Measurements from ENCODE around the gene GLOD4.

DNA sequence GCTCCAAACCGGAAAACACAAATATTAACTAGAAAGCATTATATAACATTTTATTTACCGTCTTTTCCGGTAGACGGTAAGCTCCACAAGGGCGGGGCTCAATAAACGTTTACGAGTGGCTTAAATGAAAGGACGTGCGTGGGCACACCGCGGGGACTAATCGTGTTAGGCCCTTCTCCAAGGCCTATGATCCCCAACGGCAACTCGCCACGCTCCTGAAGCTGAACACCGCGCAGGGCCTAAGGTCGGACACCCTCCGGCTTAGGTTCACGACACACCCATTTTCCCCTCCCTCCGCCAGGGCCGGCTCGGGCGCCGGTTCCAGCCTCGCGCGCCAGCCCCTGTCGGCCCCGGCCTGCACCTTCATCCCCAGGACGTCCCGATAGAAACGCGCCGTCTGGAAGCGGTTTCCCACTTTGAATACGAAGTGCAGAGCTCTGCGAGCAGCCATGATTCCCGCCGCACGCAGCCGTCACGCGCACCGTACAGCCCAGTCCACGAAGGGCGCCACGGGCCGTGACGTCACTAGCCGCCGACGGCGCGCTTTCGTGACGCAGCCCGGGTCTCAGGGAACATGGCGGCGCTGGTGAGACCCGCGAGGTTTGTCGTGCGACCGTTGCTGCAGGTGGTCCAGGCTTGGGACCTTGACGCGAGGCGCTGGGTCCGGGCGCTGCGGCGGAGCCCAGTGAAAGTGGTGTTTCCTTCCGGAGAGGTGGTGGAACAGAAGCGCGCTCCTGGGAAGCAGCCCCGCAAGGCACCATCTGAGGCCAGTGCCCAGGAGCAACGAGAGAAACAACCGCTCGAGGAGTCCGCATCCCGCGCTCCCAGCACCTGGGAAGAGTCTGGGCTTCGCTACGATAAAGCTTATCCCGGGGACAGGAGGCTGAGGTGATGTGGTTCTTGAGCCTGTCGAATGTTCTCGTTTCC, at the start of gene GLOD4, which contains the start of gene MRM3:
- TF ChIP-seq, protein P1, sequence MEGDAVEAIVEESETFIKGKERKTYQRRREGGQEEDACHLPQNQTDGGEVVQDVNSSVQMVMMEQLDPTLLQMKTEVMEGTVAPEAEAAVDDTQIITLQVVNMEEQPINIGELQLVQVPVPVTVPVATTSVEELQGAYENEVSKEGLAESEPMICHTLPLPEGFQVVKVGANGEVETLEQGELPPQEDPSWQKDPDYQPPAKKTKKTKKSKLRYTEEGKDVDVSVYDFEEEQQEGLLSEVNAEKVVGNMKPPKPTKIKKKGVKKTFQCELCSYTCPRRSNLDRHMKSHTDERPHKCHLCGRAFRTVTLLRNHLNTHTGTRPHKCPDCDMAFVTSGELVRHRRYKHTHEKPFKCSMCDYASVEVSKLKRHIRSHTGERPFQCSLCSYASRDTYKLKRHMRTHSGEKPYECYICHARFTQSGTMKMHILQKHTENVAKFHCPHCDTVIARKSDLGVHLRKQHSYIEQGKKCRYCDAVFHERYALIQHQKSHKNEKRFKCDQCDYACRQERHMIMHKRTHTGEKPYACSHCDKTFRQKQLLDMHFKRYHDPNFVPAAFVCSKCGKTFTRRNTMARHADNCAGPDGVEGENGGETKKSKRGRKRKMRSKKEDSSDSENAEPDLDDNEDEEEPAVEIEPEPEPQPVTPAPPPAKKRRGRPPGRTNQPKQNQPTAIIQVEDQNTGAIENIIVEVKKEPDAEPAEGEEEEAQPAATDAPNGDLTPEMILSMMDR (IDR thresholded peaks at IDR 0.05): peak in 2 of 4 experiments; percentile 48 to 65
- TF ChIP-seq POLR2A (IDR thresholded peaks at IDR 0.05): peak; percentile 78
- peak; percentile 98 for TF ChIP-seq POLR2AphosphoS5 (IDR thresholded peaks at IDR 0.05)
